AG09319 (cell line): ENCODE data around the gene ST3GAL5.
"Not testable (repeated sequence)": the region's sequence is repeated elsewhere in the genome, so short reads cannot be mapped to it uniquely, and the experiment has no call there.

Experiments used
- DNase-seq: peaks from one replicate; pipeline ENCODE4 v3.0.0-alpha.2; 2010; ENCODE audit warnings: low read depth; ENCODE audit errors: extremely low read depth
- TF ChIP-seq, protein P1 (sequence below): IDR thresholded peaks from 2 replicates; pipeline ENCODE4 v1.5.1; 2011; ENCODE audit warnings: low read depth, mild to moderate bottlenecking, inconsistent platforms, low read length, moderate library complexity

Gene ST3GAL5

DNA sequence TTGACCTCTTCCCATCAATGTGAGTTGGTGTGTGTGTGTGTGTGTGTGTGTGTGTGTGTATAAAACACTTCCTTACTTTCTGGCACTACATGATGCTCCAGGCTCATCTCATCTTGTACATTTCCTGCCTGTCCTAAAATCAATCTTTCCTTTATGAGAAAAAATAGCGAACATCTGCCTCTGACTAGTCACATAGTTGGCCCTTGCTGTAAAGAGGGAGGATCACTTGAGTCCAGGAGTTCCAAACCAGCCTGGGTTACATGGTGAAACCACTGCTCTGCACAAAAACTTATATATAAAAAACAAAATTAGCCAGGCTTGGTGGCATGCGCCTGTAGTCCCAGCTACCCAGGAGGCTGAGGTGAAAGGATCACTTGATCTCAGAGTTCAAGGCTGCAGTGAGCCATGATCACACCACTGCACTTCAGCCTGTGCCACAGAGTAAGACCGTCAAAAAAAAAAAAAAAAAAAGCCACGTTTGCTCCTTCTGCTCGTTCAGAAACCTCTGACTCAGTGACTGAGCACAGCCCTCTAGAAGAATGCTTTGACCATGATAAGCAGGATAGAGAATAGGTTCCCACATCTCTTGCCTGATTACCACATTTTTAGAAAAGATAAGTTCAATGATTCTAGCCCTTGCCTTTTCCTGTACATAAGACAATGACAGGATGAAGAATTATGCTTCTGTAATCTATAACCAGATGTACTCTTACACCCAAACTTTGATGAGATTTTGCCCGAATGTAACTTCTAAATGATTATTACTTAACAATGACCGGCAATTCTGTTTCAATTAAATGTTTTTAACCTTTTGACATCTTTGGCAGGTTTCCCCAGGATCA, 45.2 kb upstream of the ST3GAL5 start:
- no peak for DNase-seq
- TF ChIP-seq, protein P1, sequence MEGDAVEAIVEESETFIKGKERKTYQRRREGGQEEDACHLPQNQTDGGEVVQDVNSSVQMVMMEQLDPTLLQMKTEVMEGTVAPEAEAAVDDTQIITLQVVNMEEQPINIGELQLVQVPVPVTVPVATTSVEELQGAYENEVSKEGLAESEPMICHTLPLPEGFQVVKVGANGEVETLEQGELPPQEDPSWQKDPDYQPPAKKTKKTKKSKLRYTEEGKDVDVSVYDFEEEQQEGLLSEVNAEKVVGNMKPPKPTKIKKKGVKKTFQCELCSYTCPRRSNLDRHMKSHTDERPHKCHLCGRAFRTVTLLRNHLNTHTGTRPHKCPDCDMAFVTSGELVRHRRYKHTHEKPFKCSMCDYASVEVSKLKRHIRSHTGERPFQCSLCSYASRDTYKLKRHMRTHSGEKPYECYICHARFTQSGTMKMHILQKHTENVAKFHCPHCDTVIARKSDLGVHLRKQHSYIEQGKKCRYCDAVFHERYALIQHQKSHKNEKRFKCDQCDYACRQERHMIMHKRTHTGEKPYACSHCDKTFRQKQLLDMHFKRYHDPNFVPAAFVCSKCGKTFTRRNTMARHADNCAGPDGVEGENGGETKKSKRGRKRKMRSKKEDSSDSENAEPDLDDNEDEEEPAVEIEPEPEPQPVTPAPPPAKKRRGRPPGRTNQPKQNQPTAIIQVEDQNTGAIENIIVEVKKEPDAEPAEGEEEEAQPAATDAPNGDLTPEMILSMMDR: no peak

DNA sequence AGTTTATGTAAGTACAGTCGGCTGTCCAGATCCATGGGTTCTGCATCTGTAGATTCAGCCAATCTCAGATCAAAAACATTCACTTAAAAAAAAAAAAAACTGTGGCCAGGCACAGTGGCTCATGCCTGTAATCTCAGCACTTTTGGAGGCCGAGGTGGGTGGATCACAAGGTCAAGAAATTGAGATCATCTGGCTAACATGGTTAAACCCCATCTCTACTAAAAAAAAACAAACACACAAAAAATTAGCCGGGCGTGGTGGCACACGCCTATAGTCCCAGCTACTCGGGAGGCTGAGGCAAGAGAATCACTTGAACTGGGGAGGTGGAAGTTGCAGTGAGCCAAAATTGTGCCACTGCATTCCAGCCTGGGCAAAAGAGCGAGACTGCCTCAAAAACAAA, 42.4 kb upstream of the ST3GAL5 start:
- DNase-seq: not testable (repeated sequence)

DNA sequence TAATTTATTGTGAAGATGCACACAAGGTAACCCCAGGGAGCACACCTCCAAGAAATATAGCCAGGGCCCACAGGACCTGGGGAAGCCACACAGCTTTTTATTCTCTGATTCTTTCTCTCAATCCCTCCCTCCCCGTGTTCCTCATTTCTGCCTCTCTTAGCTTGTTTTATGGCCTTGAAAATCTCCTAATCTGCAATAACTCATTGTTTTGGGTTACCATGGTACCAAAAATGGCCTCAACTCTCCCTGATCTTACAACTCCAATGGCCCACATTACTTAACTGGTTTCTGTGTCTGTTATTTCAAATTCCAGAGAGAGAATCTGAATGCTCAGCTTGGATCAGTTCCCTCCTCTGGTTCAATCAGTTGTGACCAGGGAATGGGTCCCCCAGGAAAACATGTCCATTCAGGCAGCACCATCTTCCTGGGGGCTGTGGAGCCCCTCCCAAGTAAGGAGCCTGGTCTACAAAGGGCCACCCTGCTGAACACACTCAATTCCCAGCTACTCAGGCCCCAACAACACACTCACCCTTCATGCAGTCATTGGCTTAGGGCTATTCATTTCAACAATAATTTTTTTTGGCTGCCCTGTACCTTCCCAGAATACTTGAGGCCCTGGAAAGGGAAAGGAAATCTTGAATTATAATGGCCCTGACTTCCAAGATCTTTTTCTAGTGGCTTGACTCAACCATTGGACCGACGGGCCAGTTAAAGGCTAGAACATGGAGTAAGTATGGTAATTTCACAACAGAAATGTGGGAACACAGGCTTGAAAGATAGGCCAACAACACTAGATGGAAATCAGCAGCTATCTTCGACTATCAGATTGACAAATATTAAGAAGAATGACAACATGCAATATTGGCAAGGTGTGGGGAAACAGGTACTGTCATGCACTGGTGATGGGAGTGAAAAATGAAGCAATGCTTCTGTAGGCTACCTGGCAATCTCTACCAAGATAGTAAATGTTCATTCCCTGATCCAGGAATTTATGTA, 41.6 kb upstream of the ST3GAL5 start:
- DNase-seq: no peak
- TF ChIP-seq, protein P1: no peak

DNA sequence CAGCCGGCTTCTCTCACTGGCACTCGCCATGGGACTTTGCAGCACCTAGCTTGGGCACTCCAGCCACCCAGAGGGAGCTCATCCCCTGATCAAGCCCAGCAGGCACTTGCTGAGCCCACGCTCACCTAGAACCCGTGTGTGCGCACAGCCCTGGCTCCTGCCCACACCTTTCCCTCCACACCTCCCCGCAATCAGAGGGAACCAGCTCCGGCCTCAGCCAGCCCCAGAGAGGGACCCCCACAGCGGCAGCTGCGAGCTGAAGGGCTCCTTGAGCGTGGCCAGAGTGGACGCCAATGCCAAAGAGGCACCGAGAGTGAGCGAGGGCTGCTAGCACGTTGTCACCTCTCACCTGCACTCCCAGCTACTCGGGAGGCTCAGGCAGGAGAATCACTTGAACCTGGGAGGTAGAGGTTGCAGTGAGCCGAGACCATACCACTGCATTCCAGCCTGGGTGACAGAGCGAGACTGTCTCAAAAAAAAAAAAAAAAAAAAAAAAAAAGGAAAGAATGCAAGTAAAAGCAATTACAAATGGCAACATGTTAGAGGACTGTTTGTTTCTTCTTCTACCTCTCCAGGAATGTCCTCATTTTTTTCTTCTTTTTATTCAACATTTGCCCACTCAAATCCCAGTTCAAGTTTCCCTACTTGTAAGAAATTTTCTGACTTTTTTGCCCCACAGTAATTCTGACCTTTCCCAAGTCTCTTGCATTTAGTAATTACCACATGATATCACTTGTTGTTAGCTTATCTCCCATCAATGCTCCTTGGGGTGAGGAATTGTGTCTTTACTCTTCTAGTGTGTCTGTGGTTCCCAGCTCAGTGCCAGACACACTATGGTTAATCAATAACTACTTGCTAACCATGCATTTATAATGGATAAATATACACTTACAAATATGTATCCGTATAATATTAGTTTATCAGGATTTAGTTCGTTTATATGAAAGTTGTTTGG, 40.6 kb upstream of the ST3GAL5 start:
- DNase-seq: no peak
- TF ChIP-seq, protein P1: no peak

DNA sequence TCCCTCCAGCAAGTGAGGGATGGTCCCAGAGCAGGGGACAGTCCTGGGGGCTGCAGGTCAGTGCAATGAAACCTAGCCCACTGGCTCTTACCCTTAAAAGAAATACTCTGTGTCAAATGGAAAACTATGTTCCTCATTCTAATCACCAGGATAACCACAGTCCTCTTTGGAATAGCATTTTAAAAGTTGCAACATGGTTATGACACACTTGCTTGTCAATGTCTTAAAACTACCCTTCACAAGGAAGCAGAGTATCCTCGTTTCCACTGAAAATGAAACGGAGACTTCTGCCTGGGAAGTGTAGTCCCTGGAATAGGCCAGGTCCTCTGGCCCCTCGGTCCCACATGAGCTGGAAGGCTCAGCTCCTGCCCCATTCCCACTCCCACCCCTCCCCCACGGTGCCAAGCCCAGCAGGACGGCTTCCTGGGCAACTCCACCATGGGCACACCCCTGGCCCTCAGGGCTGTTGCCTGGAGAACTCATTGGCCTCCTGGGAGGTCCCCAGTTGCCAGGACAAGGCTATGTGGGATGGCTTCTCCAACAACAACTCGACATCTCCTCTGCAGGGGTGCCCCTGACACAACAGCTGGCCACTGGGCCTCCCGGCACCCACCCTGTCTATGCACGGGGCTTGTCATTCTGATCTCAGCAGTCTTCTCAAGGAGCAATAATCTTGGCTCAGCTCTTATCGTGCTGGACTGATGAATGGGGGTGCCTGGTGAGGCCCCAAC, 38.3 kb upstream of the ST3GAL5 start:
- TF ChIP-seq, protein P1: no peak

DNA sequence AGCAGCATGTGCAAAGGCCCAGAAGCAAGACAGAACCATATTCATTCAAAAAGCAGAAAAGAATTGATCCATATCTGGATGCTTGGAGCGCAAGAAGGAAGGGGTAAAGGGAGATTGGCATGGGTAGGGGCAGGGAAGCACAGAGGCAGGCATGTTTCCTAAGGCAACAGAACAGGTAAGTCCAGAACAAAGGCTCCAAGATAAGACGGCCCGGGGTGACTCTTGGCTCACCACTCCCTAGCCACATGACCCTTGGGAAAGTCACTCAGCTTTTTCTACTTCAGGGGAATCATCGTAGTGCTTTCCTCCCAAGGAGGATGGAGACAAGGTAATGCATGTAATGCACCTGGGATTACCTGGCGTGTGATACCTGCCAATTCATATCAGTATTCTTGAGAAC, 37.7 kb upstream of the ST3GAL5 start:
- TF ChIP-seq, protein P1: no peak
- no peak for DNase-seq

More for the DNA sequence above, 38.3 kb upstream of the ST3GAL5 start:
- no peak for DNase-seq
